IMR-90 (cell line): ENCODE measurements around the gene ITFG2. TPM values are rescaled to one million over a fixed set of nuclear protein-coding genes. Genes with fewer than 3 reads are reported as not detected.

Experiments
- ATAC-seq: fragments of 200-7000 bp; cut with Tn5 transposase; 2 replicates; pipeline ENCODE4 v1.9.1; 2020; ENCODE audit warnings: low read depth, mild to moderate bottlenecking, moderate library complexity
- BruUV-seq: library from RNA; stranded (reverse); fragments of 400-500 nt; replicated peaks from 2 replicates; lab custom pipeline; 2021; lab: Mats Ljungman, UMichigan
- CTCF ChIA-PET: fragments of 300-600 bp; formaldehyde crosslinking; extraction: SDS; loops from one replicate; lab custom pipeline; 2021; ENCODE audit warnings: antibody characterized with exemption; lab: Yijun Ruan, JAX
- POLR2A ChIA-PET: fragments of 300-600 bp; sonication (Branson Sonifier 250); formaldehyde crosslinking; loops from one replicate; lab custom pipeline; 2022; ENCODE audit warnings: antibody characterized with exemption; ENCODE audit not compliant: unreplicated experiment; lab: Charles Lee
- DNase-seq: peaks from one replicate; pipeline ENCODE4 v3.0.0; 2013
- H2AFZ ChIP-seq: replicated peaks from 2 replicates; pipeline ENCODE3; 2013; ENCODE audit warnings: low read length, mild to moderate bottlenecking; ENCODE audit not compliant: poor library complexity
- H2AK5ac ChIP-seq: 2 replicates; pipeline ENCODE4 v1.6.1; 2013; ENCODE audit warnings: low read depth, low read length, inconsistent platforms
- H2AK9ac ChIP-seq: replicated peaks from 2 replicates; pipeline ENCODE3; 2013; ENCODE audit warnings: mild to moderate bottlenecking, low read depth, low read length, moderate library complexity; ENCODE audit not compliant: poor library complexity
- H2BK120ac ChIP-seq: 2 replicates; pipeline ENCODE4 v1.6.1; 2013; ENCODE audit warnings: low read depth, low read length, inconsistent platforms
- H2BK15ac ChIP-seq: 3 replicates; pipeline ENCODE4 v1.6.1; 2013; ENCODE audit warnings: low read depth, low read length, inconsistent platforms
- H2BK20ac ChIP-seq: 2 replicates; pipeline ENCODE4 v1.6.1; 2013; ENCODE audit warnings: low read depth, mild to moderate bottlenecking, inconsistent platforms, low read length, moderate library complexity
- H2BK5ac ChIP-seq: 2 replicates; pipeline ENCODE4 v1.6.1; 2013; ENCODE audit warnings: mild to moderate bottlenecking, low read depth, low read length, inconsistent platforms; ENCODE audit not compliant: poor library complexity, severe bottlenecking
- H3K14ac ChIP-seq: replicated peaks from 2 replicates; pipeline ENCODE4 v1.6.1; 2013; ENCODE audit warnings: low read depth, low read length, inconsistent platforms
- H3K18ac ChIP-seq: 2 replicates; pipeline ENCODE4 v1.6.1; 2013; ENCODE audit warnings: low read depth, low read length, control low read depth
- H3K23ac ChIP-seq: 2 replicates; pipeline ENCODE4 v1.6.1; 2013; ENCODE audit warnings: low read depth, low read length, inconsistent platforms
- H3K27ac ChIP-seq: 2 replicates; pipeline ENCODE4 v1.5.1; 2013; ENCODE audit warnings: mild to moderate bottlenecking, control low read depth, low read length; ENCODE audit not compliant: insufficient read depth
- H3K27me3 ChIP-seq: 2 replicates; pipeline ENCODE4 v1.6.1; 2013; ENCODE audit warnings: low read length; ENCODE audit not compliant: control insufficient read depth, insufficient read depth
- H3K36me3 ChIP-seq: 2 replicates; pipeline ENCODE4 v1.6.1; 2013; ENCODE audit warnings: low read length, mixed read lengths; ENCODE audit not compliant: control insufficient read depth, insufficient read depth
- H3K4ac ChIP-seq: 2 replicates; pipeline ENCODE4 v1.6.1; 2013; ENCODE audit warnings: low read depth, low read length, inconsistent platforms
- H3K4me1 ChIP-seq: 2 replicates; pipeline ENCODE4 v1.6.1; 2013; ENCODE audit warnings: low read length, mixed read lengths; ENCODE audit not compliant: control insufficient read depth, insufficient read depth
- H3K4me2 ChIP-seq: 2 replicates; pipeline ENCODE4 v1.6.1; 2013; ENCODE audit warnings: low read depth, mild to moderate bottlenecking, control low read depth, low read length, moderate library complexity
- H3K4me3 ChIP-seq: 2 replicates; pipeline ENCODE4 v1.5.1; 2013; ENCODE audit warnings: low read depth, mild to moderate bottlenecking, control low read depth, low read length, moderate library complexity; ENCODE audit not compliant: insufficient read depth
- H3K56ac ChIP-seq: 2 replicates; pipeline ENCODE4 v1.6.1; 2013; ENCODE audit warnings: low read length, inconsistent platforms; ENCODE audit not compliant: insufficient read depth; ENCODE audit errors: extremely low read depth
- H3K79me1 ChIP-seq, 2 experiments: 2 replicates each; pipeline ENCODE4 v1.6.1; 2013; ENCODE audit warnings: low read length in 2 of 2, inconsistent platforms in 1 of 2, low read depth in 1 of 2
- H3K9ac ChIP-seq: 2 replicates; pipeline ENCODE4 v1.6.1; 2013; ENCODE audit warnings: low read depth, low read length, control low read depth
- H3K9me1 ChIP-seq: 2 replicates; pipeline ENCODE4 v1.6.1; 2013; ENCODE audit warnings: low read length, inconsistent platforms; ENCODE audit not compliant: insufficient read depth
- H3K9me3 ChIP-seq: 2 replicates; pipeline ENCODE4 v1.6.1; 2013; ENCODE audit warnings: low read length; ENCODE audit not compliant: control insufficient read depth, insufficient read depth
- H4K20me1 ChIP-seq: 2 replicates; pipeline ENCODE4 v1.6.1; 2013; ENCODE audit warnings: low read length, inconsistent platforms; ENCODE audit not compliant: insufficient read depth
- H4K5ac ChIP-seq: 2 replicates; pipeline ENCODE4 v1.6.1; 2013; ENCODE audit warnings: mild to moderate bottlenecking, low read depth, low read length, control low read depth
- H4K8ac ChIP-seq, 2 experiments: 2 replicates each; pipeline ENCODE4 v1.6.1; 2013; ENCODE audit warnings: low read depth in 2 of 2, low read length in 2 of 2, control low read depth in 1 of 2, inconsistent platforms in 1 of 2
- H4K91ac ChIP-seq: 2 replicates; pipeline ENCODE4 v1.6.1; 2013; ENCODE audit warnings: low read depth, low read length, inconsistent platforms; ENCODE audit not compliant: insufficient read depth
- CEBPB ChIP-seq: IDR thresholded peaks from 2 replicates; pipeline ENCODE4 v1.6.1; 2012; ENCODE audit warnings: low read depth, low read length, improper control_type of control experiment
- ELK1 ChIP-seq: fragments of 150-350 bp; IDR thresholded peaks from 2 replicates; pipeline ENCODE4 v1.6.1; 2016; ENCODE audit warnings: low read depth, mild to moderate bottlenecking, low read length, moderate library complexity, borderline replicate concordance
- FOS ChIP-seq: fragments of 150-350 bp; IDR thresholded peaks from 2 replicates; pipeline ENCODE4 v1.6.1; 2016; ENCODE audit warnings: low read depth, low read length
- MAFK ChIP-seq: IDR thresholded peaks from 2 replicates; pipeline ENCODE4 v1.6.1; 2012; ENCODE audit warnings: low read depth, low read length, improper control_type of control experiment
- MAZ ChIP-seq: IDR thresholded peaks from 2 replicates; pipeline ENCODE4 v1.6.1; 2012; ENCODE audit warnings: low read depth, mild to moderate bottlenecking, low read length, improper control_type of control experiment, moderate library complexity, borderline replicate concordance
- MXI1 ChIP-seq: IDR thresholded peaks from 2 replicates; pipeline ENCODE4 v1.6.1; 2012; ENCODE audit warnings: low read depth, mild to moderate bottlenecking, low read length, moderate library complexity, borderline replicate concordance
- NFE2L2 ChIP-seq: fragments of 150-350 bp; IDR thresholded peaks from 2 replicates; pipeline ENCODE4 v1.6.1; 2016; ENCODE audit warnings: low read depth, mild to moderate bottlenecking, low read length
- POLR2A ChIP-seq: IDR thresholded peaks from 2 replicates; pipeline ENCODE4 v1.6.1; 2012; ENCODE audit warnings: mild to moderate bottlenecking, low read depth, low read length
- RCOR1 ChIP-seq: IDR thresholded peaks from 2 replicates; pipeline ENCODE4 v1.6.1; 2012; ENCODE audit warnings: mild to moderate bottlenecking, low read length, improper control_type of control experiment; ENCODE audit not compliant: insufficient replicate concordance
- RFX5 ChIP-seq: IDR thresholded peaks from 2 replicates; pipeline ENCODE4 v1.8.0; 2012; ENCODE audit warnings: low read depth, mild to moderate bottlenecking, low read length, moderate library complexity
- SMC3 ChIP-seq: fragments of 150-350 bp; IDR thresholded peaks from 2 replicates; pipeline ENCODE4 v1.6.1; 2016; ENCODE audit warnings: low read depth, mild to moderate bottlenecking, antibody characterized with exemption, low read length, moderate library complexity
- USF2 ChIP-seq: fragments of 150-350 bp; IDR thresholded peaks from 2 replicates; pipeline ENCODE4 v1.6.1; 2017; ENCODE audit warnings: mild to moderate bottlenecking, antibody characterized with exemption, low read length, low read depth
- WGBS, 2 experiments: methylation state at CpG; one replicate each; pipeline versions ENCODE4 v1.1.5 to v1.1.7; 2013; ENCODE audit warnings: missing lambda C conversion rate in 2 of 2; ENCODE audit not compliant: insufficient read length in 1 of 2; ENCODE audit errors: extremely low coverage in 2 of 2; 5-methylcytosine and 5-hydroxymethylcytosine counted together
- dilution Hi-C: fragments of 300-500 bp; cut with HindIII; formaldehyde crosslinking; loops from one replicate; pipeline ENCODE4 v1.14.3; 2018; ENCODE audit warnings: low sequenced_read_pairs; ENCODE audit not compliant: unreplicated experiment
- in situ Hi-C: fragments of 300-500 bp; cut with MboI; formaldehyde crosslinking; loops from 3 replicates; pipeline ENCODE4 v1.14.3; 2019; ENCODE audit warnings: low sequenced_read_pairs, inconsistent platforms, mixed read lengths
- intact Hi-C: fragments of 100-400 bp; cut with micrococcal nuclease; formaldehyde crosslinking; loops from 2 replicates; pipeline ENCODE4 v1.10.0; 2022
- polyA plus RNA-seq, 3 experiments: library from polyadenylated mRNA; depleted of rRNA; stranded (reverse); fragments of >200 nt; gene quantifications; 2 replicates each; pipeline ENCODE4 v1.2.3, GENCODE V29; 2012; ENCODE audit warnings: low replicate concordance in 1 of 3
- total RNA-seq: library from RNA; depleted of rRNA; stranded (reverse); fragments of >200 nt; gene quantifications from 2 replicates; pipeline ENCODE4 v1.2.3, GENCODE V29; 2012
- TF ChIP-seq, protein P1 (sequence below): conservative IDR thresholded peaks from 2 replicates; pipeline ENCODE4 v1.5.1; 2012; ENCODE audit warnings: mild to moderate bottlenecking, low read depth, low read length, improper control_type of control experiment

ITFG2 gene
- total and polyA plus RNA-seq, 2 of the 4 experiments (the other 2 are of a cell fraction) = 20.3 to 25.5 TPM

GRCh38 chr12:2779281-2779680 lies 33.2 kb upstream of the ITFG2 start:
- Histone ChIP-seq H4K20me1 (peaks cover 3% of the 10 kb centered on the region; the same call in 1 of the 2 replicates), H2AK9ac (no peak overlapping the region), H3K23ac (no peak overlapping the region), H3K36me3 (no peaks in the 10 kb centered on the region), H3K9me3 (no peaks in the 10 kb centered on the region), H3K18ac (no peak overlapping the region), H3K4ac (no peak overlapping the region), H3K27me3 (peaks cover 61% of the 10 kb centered on the region), H4K8ac (no peak overlapping the region), H3K56ac (no peak overlapping the region), H2BK5ac (no peak overlapping the region), H2BK120ac (no peak overlapping the region), H3K4me2 (no peak overlapping the region), H2AK5ac (no peak overlapping the region), H3K9me1 (no peaks in the 10 kb centered on the region), H2BK20ac (no peak overlapping the region), H3K27ac (no peak overlapping the region), H3K4me1 (no peaks in the 10 kb centered on the region), H4K91ac (no peak overlapping the region), H3K79me1 (no peaks in the 10 kb centered on the region), H3K4me3 (no peak overlapping the region), H3K9ac (no peak overlapping the region), H2AFZ (no peak overlapping the region), H4K5ac (no peak overlapping the region), H3K14ac (no peak overlapping the region), H2BK15ac (no peak overlapping the region)
- dilution Hi-C loops = no loop called here
- no CpG with 5 or more reads among the region's 4 CpGs for WGBS, 2 experiments
- no peak for DNase-seq
- no peak for ATAC-seq
- intact Hi-C loops = no loop called here
- in situ Hi-C loops = no loop called here
- ChIA-PET CTCF (no interaction called here), POLR2A (no interaction called here)
- no peak for TF ChIP-seq RFX5
- TF ChIP-seq SMC3 = no peak
- TF ChIP-seq FOS = no peak
- no peak for TF ChIP-seq MXI1
- TF ChIP-seq USF2 = no peak
- TF ChIP-seq, protein P1, sequence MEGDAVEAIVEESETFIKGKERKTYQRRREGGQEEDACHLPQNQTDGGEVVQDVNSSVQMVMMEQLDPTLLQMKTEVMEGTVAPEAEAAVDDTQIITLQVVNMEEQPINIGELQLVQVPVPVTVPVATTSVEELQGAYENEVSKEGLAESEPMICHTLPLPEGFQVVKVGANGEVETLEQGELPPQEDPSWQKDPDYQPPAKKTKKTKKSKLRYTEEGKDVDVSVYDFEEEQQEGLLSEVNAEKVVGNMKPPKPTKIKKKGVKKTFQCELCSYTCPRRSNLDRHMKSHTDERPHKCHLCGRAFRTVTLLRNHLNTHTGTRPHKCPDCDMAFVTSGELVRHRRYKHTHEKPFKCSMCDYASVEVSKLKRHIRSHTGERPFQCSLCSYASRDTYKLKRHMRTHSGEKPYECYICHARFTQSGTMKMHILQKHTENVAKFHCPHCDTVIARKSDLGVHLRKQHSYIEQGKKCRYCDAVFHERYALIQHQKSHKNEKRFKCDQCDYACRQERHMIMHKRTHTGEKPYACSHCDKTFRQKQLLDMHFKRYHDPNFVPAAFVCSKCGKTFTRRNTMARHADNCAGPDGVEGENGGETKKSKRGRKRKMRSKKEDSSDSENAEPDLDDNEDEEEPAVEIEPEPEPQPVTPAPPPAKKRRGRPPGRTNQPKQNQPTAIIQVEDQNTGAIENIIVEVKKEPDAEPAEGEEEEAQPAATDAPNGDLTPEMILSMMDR = no peak
- TF ChIP-seq MAZ = no peak
- no peak for TF ChIP-seq MAFK
- TF ChIP-seq ELK1 = no peak
- no peak for TF ChIP-seq POLR2A
- no peak for TF ChIP-seq RCOR1
- TF ChIP-seq CEBPB = no peak
- no peak for TF ChIP-seq NFE2L2
- BruUV-seq = no TSS peak
